H1 (cell line): ENCODE measurements around the gene ANXA3. TPM values are rescaled to one million over a fixed set of nuclear protein-coding genes. Genes with fewer than 3 reads are reported as not detected.

ENCODE experiments used
- TAF1 ChIP-seq: IDR thresholded peaks from 2 replicates; pipeline ENCODE4 v1.6.1; 2011; ENCODE audit warnings: mild to moderate bottlenecking, low read depth, low read length
- TBP ChIP-seq: IDR thresholded peaks from 2 replicates; pipeline ENCODE4 v1.6.1; 2011; ENCODE audit warnings: low read depth, low read length, improper control_type of control experiment
- polyA plus RNA-seq, 7 experiments: library from polyadenylated mRNA; depleted of rRNA in 3 of 7; stranded (reverse) in 5 of 7; unstranded in 2 of 7; fragments of >200 nt in 5 of 7; fragments of 200-250 nt in 2 of 7; gene quantifications; 1 replicate in 5 of 7; 2 replicates in 1 of 7; 4 replicates in 1 of 7; pipeline versions ENCODE4 v1.2.1 to v1.2.3, GENCODE V29; 2011 to 2013; ENCODE audit warnings: missing spikeins in 2 of 7, mixed read lengths in 2 of 7
- total RNA-seq: library from RNA; stranded (reverse); fragmentation: NEBNext Ultra II Directional; extraction: Animal tissue kit (Norgen Biotek cat#: 25700); gene quantifications from 2 replicates; pipeline ENCODE4 v1.2.1, GENCODE V29; 2021
- TF ChIP-seq, protein P1 (sequence below), 3 experiments: IDR thresholded peaks; 1 replicate in 2 of 3; 2 replicates in 1 of 3; pipeline versions ENCODE4 v1.5.1 to v1.6.1; 2011; ENCODE audit warnings: low read length in 3 of 3, mild to moderate bottlenecking in 3 of 3, inconsistent platforms in 2 of 3, low read depth in 1 of 3, moderate library complexity in 1 of 3; ENCODE audit not compliant: insufficient read depth in 1 of 3; ENCODE audit errors: control extremely low read depth in 1 of 3

Gene ANXA3
- total and polyA plus RNA-seq, 2 of the 8 experiments (the other 6 are each of a cell fraction or from before 2014, with no cell fraction given): 10.3 to 27.3 TPM

DNA sequence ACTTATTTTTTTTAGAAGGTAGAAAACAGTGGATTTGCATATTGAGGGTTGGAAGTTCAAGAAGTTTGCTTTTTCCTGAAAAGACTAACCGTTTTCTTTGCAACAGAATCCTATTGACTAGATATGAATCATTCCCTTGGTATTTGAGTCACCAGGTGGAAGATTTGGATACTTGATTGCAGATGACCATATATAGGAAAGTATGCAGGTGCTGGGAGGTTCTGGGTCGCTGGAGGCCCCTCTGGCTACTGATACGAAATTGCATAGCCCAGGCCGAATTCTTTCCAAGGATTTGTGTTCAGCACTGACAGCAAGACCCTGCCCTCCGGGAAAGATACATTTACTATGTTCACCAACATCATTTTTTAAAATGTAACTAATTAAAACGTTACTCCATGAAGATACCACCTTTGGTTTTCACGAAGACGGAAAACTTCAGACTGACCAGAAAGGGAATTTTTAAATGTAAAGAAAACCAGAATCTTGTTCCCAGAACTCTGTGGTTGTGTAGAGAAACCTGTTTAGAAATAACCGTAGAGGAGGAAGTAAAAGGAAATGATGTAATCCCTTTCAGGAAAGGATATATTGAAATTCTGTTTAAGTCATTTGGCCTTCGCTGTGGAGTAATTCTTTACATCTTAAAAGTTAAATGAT is 946 bp downstream of the ANXA3 start (continued):
- TF ChIP-seq TBP: peak; percentile 60; the same call in 1 of the 2 replicates
- TF ChIP-seq TAF1: 0 out of 2 replicates have a peak, but pooled peaks have one; percentile 26
- TF ChIP-seq, protein P1, sequence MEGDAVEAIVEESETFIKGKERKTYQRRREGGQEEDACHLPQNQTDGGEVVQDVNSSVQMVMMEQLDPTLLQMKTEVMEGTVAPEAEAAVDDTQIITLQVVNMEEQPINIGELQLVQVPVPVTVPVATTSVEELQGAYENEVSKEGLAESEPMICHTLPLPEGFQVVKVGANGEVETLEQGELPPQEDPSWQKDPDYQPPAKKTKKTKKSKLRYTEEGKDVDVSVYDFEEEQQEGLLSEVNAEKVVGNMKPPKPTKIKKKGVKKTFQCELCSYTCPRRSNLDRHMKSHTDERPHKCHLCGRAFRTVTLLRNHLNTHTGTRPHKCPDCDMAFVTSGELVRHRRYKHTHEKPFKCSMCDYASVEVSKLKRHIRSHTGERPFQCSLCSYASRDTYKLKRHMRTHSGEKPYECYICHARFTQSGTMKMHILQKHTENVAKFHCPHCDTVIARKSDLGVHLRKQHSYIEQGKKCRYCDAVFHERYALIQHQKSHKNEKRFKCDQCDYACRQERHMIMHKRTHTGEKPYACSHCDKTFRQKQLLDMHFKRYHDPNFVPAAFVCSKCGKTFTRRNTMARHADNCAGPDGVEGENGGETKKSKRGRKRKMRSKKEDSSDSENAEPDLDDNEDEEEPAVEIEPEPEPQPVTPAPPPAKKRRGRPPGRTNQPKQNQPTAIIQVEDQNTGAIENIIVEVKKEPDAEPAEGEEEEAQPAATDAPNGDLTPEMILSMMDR (IDR thresholded peaks at IDR 0.05; ENCODE audit: control extremely low read depth in 1 of 3, insufficient read depth in 1 of 3, low read depth in 1 of 3, low read length in 3 of 3): no peak
